NCI-H1092 treated with DMSO at 0.1 percent for 48 hours (cell line): ENCODE measurements around the gene CACNA1B.
"Not testable (repeated sequence)": the region's sequence is repeated elsewhere in the genome, so short reads cannot be mapped to it uniquely, and the experiment has no call there.

Experiments used
- DNase-seq: peaks from one replicate; lab custom pipeline; 2025; lab: John Stamatoyannopoulos, UW

The CACNA1B gene

GRCh38 chr9:138073408-138073807 lies 195.8 kb downstream of the CACNA1B start:
- DNase-seq: no peak

GRCh38 chr9:138073808-138074207 lies 196.2 kb downstream of the CACNA1B start:
- DNase-seq: no peak

- no peak for DNase-seq
Observed at GRCh38 chr9:138074516-138074915, 196.9 kb downstream of the CACNA1B start.

- no peak for DNase-seq
Observed at GRCh38 chr9:138075496-138075895, 197.9 kb downstream of the CACNA1B start.

DNA sequence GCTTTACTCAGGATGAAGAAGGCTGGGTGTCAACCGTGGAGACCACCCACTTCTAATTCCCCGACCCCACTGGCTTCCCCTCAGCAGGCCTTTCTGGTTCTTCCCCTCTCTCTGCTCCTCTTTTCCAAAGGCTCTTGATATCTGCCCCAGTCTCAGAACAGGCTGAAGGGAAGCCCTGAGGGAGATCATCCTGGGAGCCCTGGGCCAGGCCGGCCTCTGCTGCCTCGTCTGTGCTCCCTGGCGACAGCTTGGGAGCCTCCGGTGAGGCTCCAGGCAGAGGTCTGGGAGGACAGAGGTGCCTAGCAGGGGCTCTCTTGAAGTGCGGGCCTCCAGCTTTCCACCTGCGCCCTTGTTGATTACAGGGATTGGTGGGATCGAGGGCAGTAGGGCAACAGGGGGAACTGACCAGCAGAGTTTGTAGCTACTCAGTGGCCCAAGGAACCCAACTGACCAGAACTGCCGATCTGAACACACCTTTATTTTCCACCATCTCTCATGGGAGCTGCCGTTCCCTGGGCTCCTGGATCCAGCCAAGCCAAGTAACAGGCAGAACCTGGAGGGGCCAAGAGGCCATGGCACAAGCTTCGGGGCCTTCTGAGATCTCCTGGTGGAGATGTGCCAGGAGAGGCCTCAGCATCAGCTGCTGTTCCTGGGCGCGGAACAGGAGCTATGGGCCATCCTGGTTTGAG lies 198.5 kb downstream of the CACNA1B start:
- no peak for DNase-seq

GRCh38 chr9:138076650-138077009 lies 199.0 kb downstream of the CACNA1B start:
- no peak for DNase-seq

- no peak for DNase-seq
Observed at GRCh38 chr9:138077126-138077525, 199.5 kb downstream of the CACNA1B start.

DNA sequence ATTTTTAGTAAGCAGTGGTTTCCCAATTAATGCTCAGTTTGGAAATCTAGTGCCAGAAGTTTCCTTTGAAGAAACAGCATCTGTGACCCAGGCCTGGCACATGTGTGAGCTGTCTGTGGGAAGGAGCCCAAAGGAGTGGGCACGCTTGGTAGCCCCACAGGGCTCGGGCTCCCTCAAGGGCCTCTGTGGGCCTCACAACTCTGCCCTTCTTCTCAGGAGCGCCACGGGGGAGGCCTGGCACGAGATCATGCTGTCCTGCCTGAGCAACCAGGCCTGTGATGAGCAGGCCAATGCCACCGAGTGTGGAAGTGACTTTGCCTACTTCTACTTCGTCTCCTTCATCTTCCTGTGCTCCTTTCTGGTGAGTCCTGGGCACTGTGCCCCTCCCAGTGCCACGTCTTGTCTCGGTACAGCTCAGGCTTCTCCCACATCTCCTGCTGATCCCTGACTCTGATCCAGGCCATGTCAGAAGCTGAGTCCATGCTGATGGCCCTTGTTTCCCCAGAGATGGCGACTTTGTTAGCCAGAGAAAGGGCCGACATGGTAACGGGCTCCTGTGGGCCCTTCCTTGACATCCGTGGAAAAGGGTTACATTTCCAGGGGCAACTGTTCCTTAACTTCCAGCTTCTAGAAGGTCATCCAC lies 200.4 kb downstream of the CACNA1B start:
- no peak for DNase-seq

- no peak for DNase-seq
Observed at GRCh38 chr9:138078846-138079245, 201.3 kb downstream of the CACNA1B start.

DNA sequence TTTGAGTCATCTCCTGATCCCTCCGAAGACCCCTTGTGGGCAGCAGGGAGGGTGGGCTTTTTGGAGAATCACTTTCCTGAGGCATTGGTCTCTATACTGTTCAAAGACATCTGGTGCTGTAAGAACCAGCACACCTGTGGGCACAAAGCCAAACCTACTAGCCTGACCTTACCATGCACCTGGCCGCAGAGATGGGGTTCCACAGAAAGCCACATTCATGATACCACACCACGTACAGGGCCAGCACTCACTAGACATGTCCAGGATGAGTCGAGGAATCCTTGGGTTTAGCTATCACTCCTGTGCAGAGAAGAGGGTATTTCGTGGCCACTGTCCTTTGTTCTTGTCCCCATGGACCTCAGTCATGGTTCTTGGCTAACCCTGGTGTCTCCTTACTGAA lies 203.4 kb downstream of the CACNA1B start:
- no peak for DNase-seq

DNA sequence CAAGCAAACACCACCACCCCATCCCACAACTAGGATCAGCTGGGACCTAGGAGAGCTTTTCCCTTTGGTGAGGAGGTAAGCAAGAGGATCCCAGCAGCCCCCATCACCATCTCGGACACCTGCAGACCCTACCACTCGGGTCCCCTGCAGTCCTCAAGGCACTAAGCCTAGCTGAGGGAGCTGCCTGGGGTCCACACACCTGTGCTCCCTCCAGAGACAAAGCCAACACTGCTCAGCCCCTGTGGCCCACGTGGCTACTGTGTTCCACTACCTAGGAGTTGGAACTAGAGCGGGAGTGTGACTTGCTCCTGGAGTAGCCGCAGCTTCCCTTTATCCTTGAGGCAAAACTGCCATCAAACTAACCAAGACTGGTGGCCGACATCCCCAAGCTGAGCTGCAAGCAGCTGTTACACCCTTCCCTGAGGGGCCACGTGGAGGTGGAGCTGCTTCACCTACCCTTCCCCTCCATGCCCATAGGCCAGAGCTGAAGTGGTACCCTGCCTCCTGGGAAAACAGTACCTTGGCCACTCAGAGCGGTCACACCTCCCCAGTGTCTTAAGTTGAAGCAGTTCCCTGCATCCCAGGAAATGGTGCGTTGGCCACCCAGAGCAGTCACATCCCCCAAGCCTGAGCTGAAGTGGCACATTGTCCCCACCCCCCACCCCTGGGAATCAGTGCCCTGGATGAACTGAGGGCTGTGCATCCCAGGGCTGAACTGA lies 205.5 kb downstream of the CACNA1B start:
- DNase-seq: no peak

DNA sequence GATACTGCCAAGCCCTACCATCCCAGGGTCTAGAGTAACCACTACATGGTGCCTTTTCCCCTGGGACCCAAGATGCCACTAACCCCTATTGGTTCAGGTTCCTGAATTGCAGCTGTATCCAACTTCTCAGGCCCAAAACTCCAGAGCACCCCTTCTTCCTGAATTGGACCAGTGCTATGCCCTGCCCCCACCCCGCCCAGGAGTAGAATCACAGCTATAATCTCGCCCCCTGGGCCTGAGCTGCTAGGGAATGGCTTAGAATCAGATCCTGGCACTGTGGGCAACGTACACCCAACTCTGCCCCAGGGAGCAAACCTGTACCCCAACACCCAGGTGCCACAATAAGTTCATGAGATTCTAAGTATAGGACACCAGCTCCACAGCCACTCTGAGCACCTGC lies 206.3 kb downstream of the CACNA1B start:
- DNase-seq: no peak

- DNase-seq: no peak
Observed at GRCh38 chr9:138085568-138085967, 208.0 kb downstream of the CACNA1B start.

DNA sequence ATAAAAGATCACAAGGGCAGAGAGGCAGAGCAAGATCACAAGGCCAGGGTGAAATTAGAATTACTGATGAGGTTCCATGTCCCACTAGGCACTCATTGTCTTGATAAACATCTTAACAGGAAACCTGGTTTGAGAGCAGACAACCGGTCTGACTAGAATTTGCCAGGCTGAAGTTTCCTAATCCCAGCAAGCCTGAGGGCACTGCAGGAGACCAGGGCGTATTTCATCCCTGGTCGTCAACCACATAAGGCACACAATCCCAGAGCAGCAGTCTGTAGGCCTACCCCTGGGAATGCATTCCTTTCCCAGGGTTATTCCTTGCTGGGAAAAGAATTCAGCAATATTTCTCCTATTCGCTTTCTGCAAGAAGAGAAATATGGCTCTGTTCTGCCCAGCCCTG lies 214.5 kb downstream of the CACNA1B start:
- not testable (repeated sequence) for DNase-seq

DNA sequence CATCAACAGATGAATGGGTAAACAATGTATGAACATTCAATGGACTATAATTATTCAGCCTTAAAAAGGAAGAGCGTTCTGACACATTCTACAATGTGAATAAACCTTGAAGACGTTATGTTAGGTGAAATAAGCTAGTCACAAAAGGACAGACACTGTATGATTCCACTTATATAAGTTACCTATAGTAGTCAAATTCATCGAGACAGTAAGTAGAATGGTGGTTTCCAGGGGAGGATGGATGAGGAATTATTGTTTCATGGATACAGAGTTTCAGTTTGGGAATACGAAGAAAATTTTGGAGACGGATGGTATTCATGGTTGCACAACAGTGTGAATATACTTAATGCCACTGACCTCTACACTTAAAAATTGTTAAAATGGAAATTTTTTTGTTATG lies 216.4 kb downstream of the CACNA1B start:
- DNase-seq: no peak

GRCh38 chr9:138095813-138096518 lies 218.4 kb downstream of the CACNA1B start:
- no peak for DNase-seq

- no peak for DNase-seq
Observed at GRCh38 chr9:138096519-138096845, 218.9 kb downstream of the CACNA1B start.

DNA sequence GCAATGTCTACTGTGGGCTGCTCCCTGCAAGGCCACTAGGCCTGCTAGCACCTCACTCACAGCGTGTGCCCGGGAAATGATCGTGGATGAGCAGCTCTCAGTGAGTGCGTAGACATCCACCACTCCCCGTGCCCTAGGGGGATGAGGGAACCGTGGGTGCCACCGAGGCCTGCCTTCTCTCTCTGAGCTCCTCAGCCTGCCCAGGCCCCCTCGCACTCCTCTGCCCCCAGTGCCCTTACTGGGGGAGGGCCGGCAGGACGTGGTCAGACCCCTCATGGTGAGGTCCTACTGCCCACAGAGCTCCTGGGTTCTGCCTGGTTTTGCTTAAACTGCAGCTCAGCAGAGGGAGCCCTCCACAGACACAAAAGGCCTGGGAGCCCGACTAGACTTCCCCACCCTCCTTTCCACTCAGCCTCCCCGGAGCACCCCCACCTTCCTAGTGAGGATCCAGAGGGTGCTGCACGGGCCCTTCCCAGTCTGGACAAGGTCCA lies 220.0 kb downstream of the CACNA1B start:
- no peak for DNase-seq

DNA sequence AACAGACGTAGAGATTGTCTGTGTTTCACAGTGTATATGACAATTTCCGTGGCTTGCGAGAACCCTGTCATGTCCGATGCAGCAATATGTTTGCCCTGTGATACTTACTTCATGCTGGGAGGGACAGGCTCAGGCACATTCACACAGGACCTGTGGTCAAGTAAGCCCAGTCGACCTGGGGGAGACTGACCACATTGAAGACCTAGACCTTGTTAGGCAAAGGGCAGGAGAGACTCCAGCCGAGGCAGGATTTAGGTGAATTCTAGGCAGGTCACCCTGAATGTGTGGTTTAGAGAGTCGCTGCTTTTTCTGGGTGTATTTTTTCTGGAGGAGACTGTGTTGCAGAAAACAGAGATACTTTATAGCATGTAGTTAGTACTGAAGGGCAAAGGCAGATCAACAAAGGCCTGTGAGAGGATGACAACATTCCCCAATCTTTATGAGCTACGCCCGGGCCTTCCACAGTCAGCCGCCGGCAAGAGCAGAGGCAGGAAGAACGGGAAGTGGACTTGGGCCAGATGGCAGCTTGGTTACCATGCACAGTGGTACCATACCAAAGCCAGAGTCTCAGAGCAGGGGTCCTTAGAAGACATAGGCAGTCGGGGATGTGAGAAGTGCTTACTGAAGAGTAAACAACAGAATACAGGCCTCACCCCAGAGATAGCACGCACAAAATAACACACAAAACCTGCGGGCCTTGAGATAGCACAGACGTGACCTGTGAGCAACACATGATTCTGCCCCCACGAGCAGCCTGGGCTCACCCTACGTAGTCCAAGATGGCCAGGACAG lies 220.7 kb downstream of the CACNA1B start:
- no peak for DNase-seq

DNA sequence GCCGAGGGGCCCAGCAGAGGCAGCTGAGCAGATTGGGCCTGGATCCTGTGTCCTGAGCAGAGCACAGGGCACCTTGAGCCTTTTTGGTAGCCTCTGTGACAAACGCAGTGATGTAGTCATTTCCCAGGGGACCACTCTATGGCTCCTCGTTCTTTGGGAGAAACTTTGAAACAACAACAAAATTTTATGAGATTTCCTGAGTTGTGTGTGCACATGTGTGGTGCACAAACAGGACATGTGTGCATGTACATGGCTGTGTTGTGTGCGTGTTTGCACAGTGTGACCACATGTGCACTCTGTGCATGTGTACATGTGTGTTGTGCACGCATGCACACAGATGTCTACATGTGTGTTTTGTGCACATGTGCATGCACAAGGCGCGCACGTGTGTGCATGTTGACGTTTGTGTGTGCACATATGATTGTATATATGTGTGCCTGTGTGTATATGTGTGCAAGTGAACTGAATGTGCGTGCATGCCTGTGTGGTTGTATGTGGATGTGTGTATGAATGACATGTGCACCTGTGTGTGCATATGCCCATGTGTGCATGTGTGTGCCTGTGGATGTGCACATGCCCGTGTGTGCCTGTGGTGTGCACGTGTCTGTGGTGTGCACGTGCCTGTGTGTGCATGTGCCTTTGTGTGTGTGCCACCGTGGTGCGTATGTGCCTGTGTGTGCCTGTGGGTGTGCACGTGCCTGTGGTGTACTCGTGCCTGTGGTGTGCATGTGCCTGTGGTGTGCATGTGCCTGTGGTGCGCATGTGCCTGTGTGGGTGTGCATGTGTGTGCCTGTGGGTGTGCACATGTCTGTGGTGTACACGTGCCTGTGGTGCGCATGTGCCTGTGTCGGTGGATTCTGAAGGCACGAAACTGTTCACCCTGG lies 221.6 kb downstream of the CACNA1B start:
- DNase-seq: no peak
